Neuron (in vitro differentiated cells): Measurements from ENCODE around the gene STX18.
"Not testable (repeated sequence)": the region's sequence is repeated elsewhere in the genome, so short reads cannot be mapped to it uniquely, and the experiment has no call there.

Experiments used
- H2AFZ ChIP-seq: one replicate; pipeline ENCODE4 v1.6.1; 2013; ENCODE audit warnings: low read depth, mild to moderate bottlenecking, inconsistent platforms, low read length, moderate library complexity
- H3K27me3 ChIP-seq: one replicate; pipeline ENCODE4 v1.6.1; 2013; ENCODE audit warnings: low read length; ENCODE audit not compliant: insufficient read depth
- H3K36me3 ChIP-seq: one replicate; pipeline ENCODE4 v1.6.1; 2013; ENCODE audit warnings: low read length; ENCODE audit not compliant: insufficient read depth
- H3K4me1 ChIP-seq: one replicate; pipeline ENCODE4 v1.6.1; 2013; ENCODE audit warnings: low read length; ENCODE audit not compliant: insufficient read depth
- H3K4me3 ChIP-seq: 2 replicates; pipeline ENCODE4 v1.5.1; 2013; ENCODE audit warnings: mild to moderate bottlenecking, low read length, moderate library complexity
- H3K9me3 ChIP-seq: one replicate; pipeline ENCODE4 v1.6.1; 2013; ENCODE audit warnings: low read length

Gene STX18

GRCh38 chr4:4519297-4519894 lies 22.5 kb downstream of the STX18 start:
- Histone ChIP-seq H3K9me3 (no peaks in the 10 kb centered on the region), H3K4me3 (no peak overlapping the region), H3K36me3 (no peaks in the 10 kb centered on the region), H2AFZ (no peak overlapping the region), H3K27me3 (no peaks in the 10 kb centered on the region), H3K4me1 (peaks cover 33% of the 10 kb centered on the region)

GRCh38 chr4:4518747-4519146 lies 23.1 kb downstream of the STX18 start:
- H3K27me3 ChIP-seq, result no peaks in the 10 kb centered on the region
- no peaks in the 10 kb centered on the region for H3K36me3 ChIP-seq
- H3K9me3 ChIP-seq, result no peaks in the 10 kb centered on the region
- H3K4me1 ChIP-seq, result peaks cover 31% of the 10 kb centered on the region
- no peak overlapping the region for H2AFZ ChIP-seq
- no peak overlapping the region for H3K4me3 ChIP-seq

- Histone ChIP-seq H3K4me1 (peaks cover 5% of the 10 kb centered on the region), H3K9me3 (no peaks in the 10 kb centered on the region), H3K27me3 (no peaks in the 10 kb centered on the region), H2AFZ (no peak overlapping the region), H3K4me3 (no peak overlapping the region), H3K36me3 (no peaks in the 10 kb centered on the region)
These were observed 27.1 kb downstream of the STX18 start for GRCh38 chr4:4514786-4515185.

GRCh38 chr4:4512282-4512681 lies 29.6 kb downstream of the STX18 start:
- Histone ChIP-seq H3K9me3 (no peaks in the 10 kb centered on the region), H2AFZ (no peak overlapping the region), H3K36me3 (no peaks in the 10 kb centered on the region), H3K4me3 (no peak overlapping the region), H3K27me3 (no peaks in the 10 kb centered on the region), H3K4me1 (peaks cover 3% of the 10 kb centered on the region)

GRCh38 chr4:4510641-4511040 lies 31.2 kb downstream of the STX18 start:
- not testable (repeated sequence) for H3K36me3 ChIP-seq, H3K9me3 ChIP-seq, H2AFZ ChIP-seq, H3K27me3 ChIP-seq, H3K4me3 ChIP-seq, H3K4me1 ChIP-seq

GRCh38 chr4:4509521-4509920 lies 32.3 kb downstream of the STX18 start:
- Histone ChIP-seq H2AFZ (no peak overlapping the region), H3K36me3 (no peaks in the 10 kb centered on the region), H3K4me3 (no peak overlapping the region), H3K9me3 (no peaks in the 10 kb centered on the region), H3K27me3 (no peaks in the 10 kb centered on the region), H3K4me1 (no peaks in the 10 kb centered on the region)

- peaks cover 2% of the 10 kb centered on the region for H3K4me1 ChIP-seq
- no peak overlapping the region for H3K4me3 ChIP-seq
- no peaks in the 10 kb centered on the region for H3K9me3 ChIP-seq
- H3K27me3 ChIP-seq, result no peaks in the 10 kb centered on the region
- no peaks in the 10 kb centered on the region for H3K36me3 ChIP-seq
- H2AFZ ChIP-seq, result no peak overlapping the region
These were observed 33.9 kb downstream of the STX18 start for GRCh38 chr4:4507923-4508322.

GRCh38 chr4:4507403-4507802 lies 34.4 kb downstream of the STX18 start:
- Histone ChIP-seq H3K9me3 (no peaks in the 10 kb centered on the region), H3K27me3 (no peaks in the 10 kb centered on the region), H3K4me3 (no peak overlapping the region), H2AFZ (no peak overlapping the region), H3K36me3 (no peaks in the 10 kb centered on the region), H3K4me1 (peaks cover 7% of the 10 kb centered on the region)

GRCh38 chr4:4506961-4507360 lies 34.9 kb downstream of the STX18 start:
- Histone ChIP-seq H2AFZ (no peak overlapping the region), H3K27me3 (no peaks in the 10 kb centered on the region), H3K4me3 (no peak overlapping the region), H3K4me1 (peaks cover 8% of the 10 kb centered on the region), H3K9me3 (no peaks in the 10 kb centered on the region), H3K36me3 (no peaks in the 10 kb centered on the region)

GRCh38 chr4:4505211-4505610 lies 36.6 kb downstream of the STX18 start:
- not testable (repeated sequence) for H3K4me1 ChIP-seq, H3K36me3 ChIP-seq, H2AFZ ChIP-seq, H3K9me3 ChIP-seq, H3K27me3 ChIP-seq, H3K4me3 ChIP-seq

- no peaks in the 10 kb centered on the region for H3K27me3 ChIP-seq
- H3K4me1 ChIP-seq, result peaks cover 10% of the 10 kb centered on the region
- H3K9me3 ChIP-seq, result no peaks in the 10 kb centered on the region
- H3K4me3 ChIP-seq, result no peak overlapping the region
- no peaks in the 10 kb centered on the region for H3K36me3 ChIP-seq
- no peak overlapping the region for H2AFZ ChIP-seq
These were observed 37.1 kb downstream of the STX18 start for GRCh38 chr4:4504783-4505182.

GRCh38 chr4:4502694-4503311 lies 39.0 kb downstream of the STX18 start:
- Histone ChIP-seq H2AFZ (peak overlapping the region; percentile 41), H3K4me1 (peaks cover 13% of the 10 kb centered on the region), H3K9me3 (no peaks in the 10 kb centered on the region), H3K36me3 (no peaks in the 10 kb centered on the region), H3K4me3 (peak overlapping the region; percentile 27), H3K27me3 (no peaks in the 10 kb centered on the region)

- H3K36me3 ChIP-seq, result no peaks in the 10 kb centered on the region
These were observed 40.2 kb downstream of the STX18 start for GRCh38 chr4:4501679-4502078.

More at GRCh38 chr4:4501679-4502078, 40.2 kb downstream of the STX18 start:
- Histone ChIP-seq H2AFZ (no peak overlapping the region), H3K4me3 (no peak overlapping the region), H3K9me3 (no peaks in the 10 kb centered on the region), H3K27me3 (no peaks in the 10 kb centered on the region), H3K4me1 (peaks cover 24% of the 10 kb centered on the region)
